ENCODE data around the gene AGO3.
"Not testable (repeated sequence)": the region's sequence is repeated elsewhere in the genome, so short reads cannot be mapped to it uniquely, and the experiment has no call there.

Gene AGO3

DNA sequence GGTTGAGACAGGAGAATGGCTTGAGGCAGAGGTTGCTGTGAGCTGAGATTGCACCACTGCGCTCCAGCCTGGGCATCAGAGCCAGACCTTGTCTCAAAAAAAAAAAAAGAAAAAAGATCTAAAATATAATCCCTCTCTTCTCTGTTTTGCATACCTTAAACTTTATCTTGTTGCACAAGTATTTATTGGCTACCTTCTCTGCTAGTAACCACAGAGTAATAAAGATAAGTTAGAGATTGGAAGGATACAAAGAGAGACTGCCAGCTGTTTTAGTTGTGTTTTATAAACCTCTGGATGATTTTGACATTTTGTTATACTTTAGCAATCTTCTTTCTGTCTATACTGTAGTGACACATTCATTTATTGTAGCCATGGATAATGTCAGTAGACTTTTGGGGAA lies 27.7 kb downstream of the AGO3 start:
- no peak overlapping the region for H3K4me3 ChIP-seq (ENCODE audit: control insufficient read depth, low read depth, low read length)

GRCh38 chr1:35959304-35959703 lies 28.4 kb downstream of the AGO3 start:
- no peak overlapping the region for H3K4me3 ChIP-seq (ENCODE audit: control insufficient read depth, low read depth, low read length)

More for the DNA sequence above, 27.7 kb downstream of the AGO3 start:
- DNase-seq (ENCODE audit: low read depth) = no peak
- TF ChIP-seq, protein P1, sequence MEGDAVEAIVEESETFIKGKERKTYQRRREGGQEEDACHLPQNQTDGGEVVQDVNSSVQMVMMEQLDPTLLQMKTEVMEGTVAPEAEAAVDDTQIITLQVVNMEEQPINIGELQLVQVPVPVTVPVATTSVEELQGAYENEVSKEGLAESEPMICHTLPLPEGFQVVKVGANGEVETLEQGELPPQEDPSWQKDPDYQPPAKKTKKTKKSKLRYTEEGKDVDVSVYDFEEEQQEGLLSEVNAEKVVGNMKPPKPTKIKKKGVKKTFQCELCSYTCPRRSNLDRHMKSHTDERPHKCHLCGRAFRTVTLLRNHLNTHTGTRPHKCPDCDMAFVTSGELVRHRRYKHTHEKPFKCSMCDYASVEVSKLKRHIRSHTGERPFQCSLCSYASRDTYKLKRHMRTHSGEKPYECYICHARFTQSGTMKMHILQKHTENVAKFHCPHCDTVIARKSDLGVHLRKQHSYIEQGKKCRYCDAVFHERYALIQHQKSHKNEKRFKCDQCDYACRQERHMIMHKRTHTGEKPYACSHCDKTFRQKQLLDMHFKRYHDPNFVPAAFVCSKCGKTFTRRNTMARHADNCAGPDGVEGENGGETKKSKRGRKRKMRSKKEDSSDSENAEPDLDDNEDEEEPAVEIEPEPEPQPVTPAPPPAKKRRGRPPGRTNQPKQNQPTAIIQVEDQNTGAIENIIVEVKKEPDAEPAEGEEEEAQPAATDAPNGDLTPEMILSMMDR (conservative IDR thresholded peaks at IDR 0.05; ENCODE audit: control insufficient read depth, insufficient read depth, low read depth, low read length) = no peak

GRCh38 chr1:35962952-35963351 lies 32.0 kb downstream of the AGO3 start:
- no peak for DNase-seq (ENCODE audit: low read depth)
- TF ChIP-seq, protein P1 (conservative IDR thresholded peaks at IDR 0.05; ENCODE audit: control insufficient read depth, insufficient read depth, low read depth, low read length) = no peak
- no peak overlapping the region for H3K4me3 ChIP-seq (ENCODE audit: control insufficient read depth, low read depth, low read length)

More at GRCh38 chr1:35959304-35959703, 28.4 kb downstream of the AGO3 start:
- DNase-seq (ENCODE audit: low read depth) = no peak
- TF ChIP-seq, protein P1 (conservative IDR thresholded peaks at IDR 0.05; ENCODE audit: control insufficient read depth, insufficient read depth, low read depth, low read length) = no peak

- DNase-seq (ENCODE audit: low read depth); H3K4me3 ChIP-seq (ENCODE audit: control insufficient read depth, low read depth, low read length): not testable (repeated sequence)
These were observed 33.4 kb downstream of the AGO3 start for GRCh38 chr1:35964277-35964676.

DNA sequence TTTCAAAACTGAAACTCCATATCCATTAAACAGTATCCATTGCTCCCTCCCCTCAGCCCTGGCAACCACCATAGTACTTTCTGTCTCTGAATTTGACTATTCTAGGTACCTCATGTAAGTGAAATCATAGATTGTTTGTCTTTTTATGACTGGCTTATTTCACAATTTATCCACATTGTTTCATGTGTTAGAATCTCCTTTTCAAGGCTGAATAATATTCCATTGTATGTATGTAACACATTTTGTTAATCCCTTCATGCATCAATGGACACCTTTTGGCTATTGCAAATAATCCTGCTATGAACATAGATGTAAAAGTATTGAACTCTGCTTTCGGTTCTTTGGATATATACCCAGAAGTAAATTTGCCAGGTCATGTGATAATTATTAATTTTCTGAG lies 37.5 kb downstream of the AGO3 start:
- no peak for DNase-seq (ENCODE audit: low read depth)
- no peak overlapping the region for H3K4me3 ChIP-seq (ENCODE audit: control insufficient read depth, low read depth, low read length)
- TF ChIP-seq, protein P1 (conservative IDR thresholded peaks at IDR 0.05; ENCODE audit: control insufficient read depth, insufficient read depth, low read depth, low read length) = no peak

GRCh38 chr1:35971601-35972000 lies 40.7 kb downstream of the AGO3 start:
- TF ChIP-seq, protein P1 (conservative IDR thresholded peaks at IDR 0.05; ENCODE audit: control insufficient read depth, insufficient read depth, low read depth, low read length) = no peak
- DNase-seq (ENCODE audit: low read depth) = no peak
- no peak overlapping the region for H3K4me3 ChIP-seq (ENCODE audit: control insufficient read depth, low read depth, low read length)

DNA sequence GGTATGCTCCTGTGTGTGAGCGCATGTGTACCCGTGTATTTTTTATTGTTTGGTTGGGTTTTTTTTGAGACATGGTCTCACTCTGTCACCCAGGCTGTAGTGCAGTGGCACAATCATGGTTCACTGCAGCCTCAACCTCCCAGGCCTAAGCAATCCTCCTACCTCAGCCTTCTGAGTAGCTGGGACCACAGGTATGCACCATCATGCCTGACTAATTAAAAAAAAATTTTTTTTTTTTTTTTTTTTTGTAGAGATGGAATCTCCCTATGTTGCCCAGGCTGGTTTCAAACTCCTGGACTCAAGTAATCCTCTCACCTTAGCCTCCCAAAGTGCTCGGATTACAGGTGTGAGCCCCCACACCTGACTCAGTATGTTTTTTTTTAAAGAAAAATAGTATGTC lies 41.7 kb downstream of the AGO3 start:
- DNase-seq (ENCODE audit: low read depth); H3K4me3 ChIP-seq (ENCODE audit: control insufficient read depth, low read depth, low read length): not testable (repeated sequence)

DNA sequence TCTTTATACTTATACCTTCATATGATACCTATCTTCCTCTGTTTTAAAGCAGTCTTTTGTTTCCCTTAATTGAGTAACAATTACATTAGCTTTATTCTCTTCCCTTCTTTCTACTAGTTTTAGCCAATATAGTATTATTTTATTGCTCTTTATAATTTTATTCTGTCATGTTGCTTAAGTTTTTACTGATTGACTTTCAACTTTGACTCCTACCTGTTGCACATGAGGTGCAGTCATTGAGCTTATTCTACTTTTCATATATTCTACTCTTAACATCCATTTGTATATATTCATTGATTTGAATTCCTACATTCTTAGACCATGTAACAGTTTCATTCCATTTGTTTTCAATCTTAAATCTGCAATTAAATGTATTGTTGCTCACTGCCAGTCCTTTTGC lies 49.2 kb downstream of the AGO3 start:
- DNase-seq (ENCODE audit: low read depth) = no peak
- TF ChIP-seq, protein P1 (conservative IDR thresholded peaks at IDR 0.05; ENCODE audit: control insufficient read depth, insufficient read depth, low read depth, low read length) = no peak
- H3K4me3 ChIP-seq (ENCODE audit: control insufficient read depth, low read depth, low read length) = no peak overlapping the region
